HG03571 (cell line): Measurements from ENCODE around the gene IARS1.

Experiments used
- ATAC-seq: cut with Tn5 transposase; IDR thresholded peaks from one replicate; pipeline ENCODE4 v1.9.1; 2021; ENCODE audit not compliant: unreplicated experiment

IARS1 gene

DNA sequence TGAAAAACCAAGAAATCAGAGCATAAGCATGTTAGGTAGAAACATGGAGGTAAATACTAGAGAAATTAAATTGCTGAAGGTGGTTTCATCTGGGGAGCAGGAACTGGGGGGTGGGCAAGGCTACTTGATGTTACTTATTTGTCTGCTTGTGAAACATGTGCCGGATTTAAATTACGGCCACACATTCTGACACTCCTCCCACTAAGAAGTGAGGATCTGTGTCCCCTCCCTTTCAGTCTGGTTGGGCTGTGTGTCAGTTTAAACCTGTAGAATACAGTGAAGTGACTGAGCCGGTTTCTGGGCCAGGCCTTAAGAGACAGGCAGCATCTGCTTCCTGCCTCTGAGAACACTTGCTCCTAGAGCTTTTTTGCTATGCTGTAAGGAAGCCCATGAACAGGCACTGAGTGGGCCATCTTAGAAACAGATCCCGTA is 2.3 kb upstream of the IARS1 start:
- no peak for ATAC-seq

DNA sequence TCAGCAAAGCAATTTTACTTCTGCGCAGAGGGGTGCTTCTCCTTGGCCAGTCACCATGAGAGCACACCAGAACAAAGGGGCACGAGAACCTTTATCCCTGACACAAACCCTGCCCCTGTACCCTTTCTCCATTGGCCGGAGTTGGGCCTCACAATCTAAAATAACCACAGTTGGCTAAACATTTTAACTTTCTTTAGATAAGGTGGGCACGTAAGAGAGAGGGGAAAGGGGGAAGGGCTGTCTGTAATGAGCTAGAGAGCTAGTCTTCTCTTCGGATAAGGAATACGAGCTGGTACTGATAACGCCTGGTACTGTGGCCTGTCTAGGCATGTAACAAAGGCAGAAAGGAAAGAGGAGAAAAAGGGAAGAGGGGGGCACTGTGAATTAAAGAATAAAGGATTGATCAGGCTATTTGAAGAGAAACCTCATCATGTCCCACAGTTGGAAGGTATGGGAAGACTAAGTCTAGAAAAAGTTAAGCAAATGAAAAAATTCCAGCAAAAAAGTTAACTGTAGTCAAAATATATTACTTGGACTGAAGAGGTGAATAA is 1.8 kb upstream of the IARS1 start:
- ATAC-seq: no peak

DNA sequence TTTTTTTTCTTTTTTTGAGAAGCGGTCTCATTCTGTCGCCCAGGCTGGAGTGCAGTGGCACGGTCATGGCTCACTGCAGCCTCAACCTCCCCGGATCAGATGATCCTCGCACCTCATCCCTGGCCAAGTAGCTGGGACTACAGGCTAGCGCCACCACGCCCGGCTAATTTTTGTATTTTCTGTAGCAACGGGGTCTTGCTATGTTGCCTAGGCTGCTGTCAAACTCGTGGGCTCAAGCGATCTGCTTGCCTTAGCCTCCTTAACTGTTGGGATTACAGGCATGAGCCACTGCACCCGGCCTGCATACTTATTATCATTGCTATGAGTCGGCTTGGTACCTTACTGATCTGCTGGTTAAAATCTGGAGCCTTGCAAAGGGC is 790 bp upstream of the IARS1 start:
- ATAC-seq: no peak

DNA sequence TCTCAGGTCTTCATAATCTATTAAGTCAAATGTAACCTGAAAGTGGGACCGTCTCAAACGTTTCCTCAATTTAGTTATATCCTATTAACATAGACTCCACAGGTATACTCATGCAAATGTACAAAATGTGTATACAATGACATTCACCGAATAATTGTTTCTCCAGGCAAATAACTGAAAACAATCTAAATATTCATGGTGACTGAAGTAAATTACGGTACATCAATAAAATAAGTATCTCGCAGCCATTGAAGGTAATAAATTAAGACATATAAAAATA is 482 bp downstream of the IARS1 start:
- no peak for ATAC-seq

DNA sequence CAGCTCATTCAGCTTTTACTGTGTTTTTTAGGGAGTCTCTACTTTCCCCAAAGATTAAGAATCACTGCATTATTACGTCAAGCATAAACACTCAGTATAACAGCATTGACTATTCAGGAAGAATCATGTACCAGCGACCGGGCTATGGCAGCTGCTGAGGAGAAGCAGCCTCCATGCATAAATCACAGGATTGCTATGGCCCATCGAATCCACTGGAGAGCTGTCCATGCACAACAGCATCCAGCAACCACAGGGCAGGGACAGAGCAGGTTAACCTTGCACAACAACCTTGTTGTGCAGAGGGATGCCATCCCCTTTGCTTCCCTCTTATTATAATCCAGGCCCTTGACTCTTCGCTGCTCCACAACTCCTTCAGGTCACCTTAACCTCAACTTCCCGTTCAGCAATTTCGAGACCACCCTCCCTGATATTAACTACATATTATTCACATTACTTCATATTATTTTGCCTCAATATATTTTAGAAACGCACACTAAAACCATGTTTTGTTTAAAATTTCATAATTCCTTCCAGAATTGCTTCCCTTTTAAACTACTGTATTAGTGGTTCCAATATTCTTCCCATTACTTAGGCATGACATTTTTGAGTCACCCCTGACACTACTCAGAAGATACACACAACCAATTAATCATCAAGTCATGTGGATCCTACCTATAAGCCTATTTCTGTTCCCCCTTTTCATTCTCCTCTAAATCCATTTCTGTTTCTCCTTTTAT is 991 bp downstream of the IARS1 start:
- ATAC-seq: no peak

DNA sequence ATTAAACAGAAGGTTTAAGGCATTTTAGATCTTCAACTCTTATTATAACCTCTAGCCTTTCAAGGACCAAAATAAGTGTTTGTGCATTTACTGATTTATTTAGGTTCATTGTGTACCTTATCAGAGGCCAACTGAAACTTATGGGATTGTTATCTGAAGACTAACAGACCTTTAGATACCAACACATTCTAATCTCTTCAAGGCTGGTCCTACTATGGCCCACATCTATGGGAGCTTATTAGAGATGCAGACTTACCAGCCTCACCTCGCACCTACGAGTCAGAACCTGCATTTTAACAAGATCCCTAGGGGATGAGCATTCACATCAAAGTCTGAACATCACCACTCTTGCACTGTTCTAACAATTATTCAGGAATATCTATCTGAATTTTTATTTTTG is 1.9 kb downstream of the IARS1 start:
- no peak for ATAC-seq

DNA sequence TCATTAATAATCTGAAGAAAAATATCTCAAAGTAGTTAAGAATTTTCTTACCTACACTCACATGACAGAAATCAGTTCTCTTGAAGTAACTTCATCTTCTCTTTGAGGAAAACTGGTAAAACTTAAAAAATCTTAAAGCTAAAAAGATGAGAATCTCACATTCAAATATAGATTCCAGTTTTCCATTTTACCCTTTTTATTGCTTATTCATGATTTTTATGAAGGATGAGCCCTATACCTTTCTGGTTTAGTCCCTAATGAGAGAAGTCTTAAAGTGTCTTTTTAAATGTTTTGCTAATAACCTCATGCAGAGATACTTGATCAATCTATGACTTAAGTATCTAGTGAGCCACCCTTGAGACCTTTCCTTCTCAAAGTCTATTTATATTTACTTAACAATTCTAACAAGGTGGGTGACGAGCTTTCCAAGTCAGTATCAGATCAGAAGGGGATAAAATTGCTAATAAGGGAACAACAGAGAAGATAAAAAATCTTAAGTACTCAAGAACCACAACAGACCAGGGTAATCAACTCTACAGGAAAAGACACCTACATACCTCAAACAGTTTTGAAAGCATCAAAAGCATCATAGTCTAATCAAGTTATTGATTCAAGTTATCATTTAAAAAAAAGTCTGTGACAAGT is 2.6 kb downstream of the IARS1 start:
- ATAC-seq: no peak

DNA sequence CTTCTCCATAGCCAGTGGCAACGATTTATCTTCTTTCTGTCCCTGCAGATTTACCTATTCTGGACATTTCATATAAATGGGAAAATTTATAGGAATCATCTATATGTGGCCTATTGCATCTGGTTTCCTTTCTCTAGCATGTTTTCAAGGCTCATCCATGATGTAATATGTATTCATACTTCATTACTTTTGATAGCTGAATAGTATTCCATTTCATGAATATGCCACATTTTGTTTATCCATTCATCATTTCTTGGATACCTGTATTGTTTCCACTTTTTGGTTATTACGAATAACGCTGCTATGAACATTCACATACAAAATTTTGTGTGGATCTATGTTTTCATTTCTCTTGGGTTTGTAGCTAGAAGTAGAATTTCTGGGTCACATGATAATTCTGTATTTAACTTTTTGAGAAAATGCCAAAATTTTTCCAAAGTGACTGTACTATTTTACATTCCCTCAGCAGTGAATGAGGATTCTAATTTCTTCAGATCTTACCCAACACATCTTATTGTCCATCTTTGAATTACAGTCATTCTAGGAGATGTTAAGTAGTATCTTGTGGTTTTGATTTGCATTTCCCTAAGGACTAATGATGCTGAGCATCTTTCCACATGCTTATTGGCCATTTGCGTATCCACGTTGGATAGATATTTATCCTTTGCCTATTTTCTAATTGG is 3.6 kb downstream of the IARS1 start:
- no peak for ATAC-seq

DNA sequence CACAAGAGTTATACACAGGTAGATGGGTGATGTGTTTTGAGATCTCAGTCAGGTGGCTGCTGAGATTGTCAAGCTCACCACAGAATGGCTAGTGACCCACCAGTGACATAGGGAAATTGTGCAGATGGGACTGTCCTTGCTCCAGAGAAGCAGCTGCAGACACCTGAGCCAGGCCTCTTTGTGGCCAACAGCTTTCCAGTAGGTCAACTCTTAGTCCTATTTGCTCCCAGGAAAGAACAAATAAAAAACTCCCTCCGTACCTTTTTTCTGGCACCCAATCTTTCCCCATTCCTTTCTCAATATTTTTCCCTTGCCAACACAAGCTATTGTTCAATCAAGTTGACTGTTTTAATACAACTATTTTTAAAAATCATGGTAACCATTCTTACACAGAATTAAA is 14.2 kb downstream of the IARS1 start:
- no peak for ATAC-seq

DNA sequence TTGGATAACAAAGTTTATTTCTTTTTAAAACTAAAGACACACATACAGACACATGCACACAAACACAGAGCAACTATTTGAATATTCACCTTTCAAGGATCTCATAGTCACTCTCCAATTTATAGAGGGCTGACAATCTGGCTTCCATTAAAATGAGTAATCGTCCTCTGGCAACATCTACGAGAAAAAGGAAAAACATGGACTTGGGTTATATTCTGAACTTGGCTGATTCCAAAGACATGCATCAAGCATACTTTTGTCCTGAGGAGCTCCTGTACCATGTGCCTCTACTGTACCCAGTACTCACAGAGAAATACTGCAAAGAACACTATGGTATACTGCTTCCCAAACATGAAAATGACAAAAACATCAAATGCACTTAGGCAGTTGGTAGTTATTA is 15.4 kb downstream of the IARS1 start:
- ATAC-seq: no peak

DNA sequence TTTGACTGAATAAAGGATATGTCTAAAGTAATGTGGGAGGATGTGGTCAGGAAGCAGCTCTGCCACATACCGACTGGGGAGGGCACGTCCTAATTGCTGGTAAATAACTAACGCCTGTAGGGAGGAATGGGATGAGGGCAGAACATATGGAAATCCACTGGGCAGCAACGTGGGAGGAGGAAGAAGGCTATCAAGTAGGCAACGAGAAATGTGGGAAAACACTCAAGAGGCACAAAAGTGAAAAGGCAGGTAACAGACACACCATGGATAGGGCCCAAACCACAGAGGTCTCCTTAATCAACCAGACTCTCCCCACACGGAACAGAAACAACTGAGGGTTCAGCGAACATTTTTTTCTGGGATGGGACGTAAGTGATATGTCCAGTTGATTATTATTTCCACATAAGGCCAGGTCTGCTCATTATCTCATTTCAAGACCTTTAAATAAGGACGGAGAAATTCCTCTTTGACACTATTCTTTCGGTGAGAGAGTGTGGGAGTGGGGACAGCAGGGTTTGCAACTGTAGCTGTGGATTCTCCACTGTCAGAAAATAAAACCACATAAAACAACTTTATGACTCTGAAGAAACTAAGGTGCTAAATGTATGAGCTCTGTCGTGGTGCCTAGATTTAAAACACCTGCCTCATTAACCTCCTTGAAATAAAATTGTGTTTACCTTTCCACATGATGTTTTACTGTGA is 17.0 kb downstream of the IARS1 start:
- no peak for ATAC-seq

DNA sequence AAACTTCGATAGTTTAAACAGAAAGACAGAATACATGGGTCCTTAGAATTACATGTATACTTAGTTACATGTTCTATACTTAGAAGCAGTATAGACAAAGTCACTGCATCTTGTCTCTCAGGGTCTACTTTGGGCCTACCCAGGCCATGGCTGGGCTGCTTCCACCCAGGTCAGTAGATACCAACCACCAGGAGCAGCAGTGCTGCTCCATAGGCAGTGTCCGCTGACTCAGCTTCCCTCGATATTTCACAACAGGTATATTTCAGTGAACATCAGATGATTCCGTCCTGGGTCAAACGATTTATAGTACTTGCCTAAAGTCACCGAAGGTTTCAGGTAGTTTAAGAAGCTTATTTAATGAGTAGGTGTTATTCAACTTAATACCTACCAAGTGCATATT is 18.0 kb downstream of the IARS1 start:
- ATAC-seq: no peak

DNA sequence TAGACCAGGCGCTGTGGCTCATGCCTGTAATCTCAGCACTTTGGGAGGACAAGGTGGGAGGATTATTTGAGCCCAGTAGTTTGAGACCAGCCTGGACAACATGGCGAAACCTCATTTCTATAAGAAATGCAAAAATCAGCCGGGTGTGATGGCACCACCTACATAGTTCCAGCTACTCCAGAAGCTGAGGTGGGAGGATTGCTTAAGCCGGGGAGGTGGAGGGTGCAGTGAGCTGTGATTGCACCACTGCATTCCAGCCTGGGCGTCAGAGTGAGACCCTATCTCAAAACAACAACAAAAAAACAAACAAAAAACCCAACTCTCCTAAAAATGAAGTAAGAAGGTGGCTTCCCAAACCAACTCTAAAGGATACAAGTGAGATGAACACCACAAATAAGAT is 23.0 kb downstream of the IARS1 start:
- ATAC-seq: no peak

DNA sequence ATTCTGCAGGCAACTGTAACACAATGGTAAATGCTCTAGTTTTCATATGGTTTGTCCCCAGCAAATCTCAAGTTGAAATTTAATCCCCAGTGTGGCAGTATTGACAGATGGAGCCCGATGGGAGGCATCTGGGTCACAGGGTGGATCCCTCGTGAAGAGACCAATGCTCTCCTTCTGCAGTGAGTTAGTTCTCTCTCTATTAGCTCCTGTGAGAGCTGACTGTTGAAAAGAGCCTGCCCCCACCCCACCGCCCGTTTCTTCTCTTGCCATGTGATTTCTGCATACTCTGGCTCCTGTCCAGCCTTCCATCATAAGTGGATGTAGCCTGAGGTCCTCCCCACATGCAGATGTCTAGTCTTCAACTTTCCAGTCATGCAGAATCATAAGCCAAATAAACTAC is 27.0 kb downstream of the IARS1 start:
- no peak for ATAC-seq

DNA sequence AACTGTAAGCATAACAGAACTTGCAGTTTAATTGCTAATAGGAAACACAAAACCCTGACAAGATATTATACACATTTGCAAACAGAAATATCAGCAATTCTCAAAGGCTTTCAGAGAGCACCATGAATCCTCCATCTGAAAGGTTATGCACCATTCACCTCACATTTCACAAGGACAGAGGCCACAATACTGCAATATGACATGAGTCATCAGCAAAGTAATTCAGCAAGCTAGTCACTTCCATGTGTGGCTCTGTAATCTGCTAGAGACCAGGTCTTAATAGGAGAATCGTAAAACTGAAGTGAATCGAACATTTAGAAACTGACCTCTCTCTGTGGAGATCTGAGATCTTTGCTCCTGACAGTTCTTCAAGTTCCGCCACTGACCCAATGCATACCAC is 28.3 kb downstream of the IARS1 start:
- ATAC-seq: no peak

DNA sequence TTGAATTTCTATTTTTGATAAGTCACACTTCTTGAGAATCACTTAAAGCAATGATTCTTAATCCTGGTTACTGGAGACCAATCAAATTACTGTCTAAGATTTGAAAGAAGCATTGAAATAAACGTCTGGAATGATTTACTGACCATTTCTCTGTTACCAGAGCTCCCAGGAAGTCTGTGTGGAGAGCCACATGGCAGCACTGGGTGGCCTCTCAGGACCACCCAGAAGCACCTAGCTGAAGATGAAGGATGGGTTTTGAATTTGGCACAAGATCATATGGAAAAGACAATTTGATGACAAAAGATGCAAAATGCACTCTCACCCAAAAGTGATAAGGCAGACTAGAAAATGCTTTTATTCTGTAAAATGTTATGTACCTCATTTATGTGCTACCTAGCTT is 30.4 kb downstream of the IARS1 start:
- ATAC-seq: no peak

DNA sequence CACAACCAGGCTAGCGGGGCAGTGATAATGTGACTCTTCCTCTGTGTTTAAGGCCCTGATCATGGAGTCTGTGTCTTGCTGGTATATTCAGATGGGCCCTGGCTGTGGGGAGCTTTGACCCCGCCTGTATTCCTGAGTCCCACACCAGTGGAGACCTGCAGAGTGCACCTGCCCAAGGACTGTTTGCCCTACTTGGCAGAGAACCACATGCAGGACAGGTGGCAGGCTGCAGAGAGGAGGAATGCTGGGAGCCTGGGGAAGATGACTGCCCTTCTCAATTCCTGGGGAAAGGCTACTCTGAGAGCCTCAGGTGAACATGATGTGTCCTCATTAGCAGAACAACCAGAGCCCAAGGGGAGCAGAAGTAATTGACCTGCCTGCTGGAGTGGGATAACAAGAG is 36.2 kb downstream of the IARS1 start:
- ATAC-seq: no peak

DNA sequence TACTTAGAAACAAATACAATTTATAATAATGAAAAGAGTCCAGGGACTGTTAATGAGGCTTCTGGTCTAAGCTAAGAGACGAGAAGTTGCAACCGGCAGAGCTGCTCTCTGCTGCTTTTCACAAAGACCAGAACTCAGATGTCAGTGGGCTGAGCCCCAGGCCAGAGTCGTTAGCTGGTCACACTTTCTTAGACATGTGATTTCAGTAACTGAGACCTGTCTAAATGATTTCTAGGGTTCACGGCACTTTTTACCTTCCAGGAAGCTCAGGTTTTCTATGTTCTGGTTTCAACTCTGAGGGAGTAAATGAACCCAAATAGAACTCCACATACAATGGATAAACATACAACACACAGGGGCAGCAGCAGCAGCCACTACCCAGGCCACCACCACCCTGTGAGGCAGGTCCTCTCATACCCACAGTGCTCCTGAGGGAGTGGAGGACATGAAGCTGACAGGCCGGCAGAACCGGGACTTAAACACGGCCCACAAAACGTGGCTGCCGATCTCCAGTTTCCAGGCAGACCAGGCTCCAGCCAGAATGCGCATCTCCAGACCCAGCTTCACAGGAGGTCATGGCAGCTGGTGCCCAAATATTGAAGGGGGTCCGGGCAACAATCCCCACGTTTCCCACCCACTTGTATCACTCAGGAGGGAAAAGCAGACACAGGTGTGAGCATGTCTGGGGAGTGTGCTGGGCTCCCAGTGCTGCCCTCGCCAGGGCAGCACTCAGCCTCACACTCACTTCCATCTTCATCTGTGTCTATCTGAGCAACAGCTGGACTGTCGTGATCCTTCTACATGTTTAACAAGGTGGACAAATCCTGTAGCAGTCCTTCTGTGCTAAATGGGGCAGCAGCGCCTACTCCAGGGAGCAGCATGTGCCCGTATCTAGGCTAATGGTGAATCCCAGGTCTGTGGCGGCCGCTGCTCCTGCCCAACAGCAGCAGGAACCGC is 38.8 kb downstream of the IARS1 start:
- no peak for ATAC-seq

DNA sequence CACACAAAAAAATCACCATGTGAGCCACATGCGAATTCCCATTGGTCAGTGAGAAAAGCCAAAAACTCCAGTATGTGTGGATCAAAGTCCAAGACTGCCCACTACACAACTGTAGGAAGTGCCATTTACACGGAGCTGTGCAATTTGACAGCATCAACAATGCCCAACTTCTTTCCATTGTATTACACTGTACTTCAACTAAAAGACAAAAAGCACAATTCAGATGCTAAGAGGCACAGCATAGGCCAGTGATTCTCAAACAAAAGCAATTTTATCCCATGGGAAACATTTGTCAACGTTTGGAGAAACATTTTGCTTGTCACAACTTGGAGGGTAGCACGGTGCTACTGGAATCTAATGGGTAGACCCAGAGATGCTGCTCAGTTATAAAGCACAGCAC is 39.8 kb downstream of the IARS1 start:
- ATAC-seq: no peak

DNA sequence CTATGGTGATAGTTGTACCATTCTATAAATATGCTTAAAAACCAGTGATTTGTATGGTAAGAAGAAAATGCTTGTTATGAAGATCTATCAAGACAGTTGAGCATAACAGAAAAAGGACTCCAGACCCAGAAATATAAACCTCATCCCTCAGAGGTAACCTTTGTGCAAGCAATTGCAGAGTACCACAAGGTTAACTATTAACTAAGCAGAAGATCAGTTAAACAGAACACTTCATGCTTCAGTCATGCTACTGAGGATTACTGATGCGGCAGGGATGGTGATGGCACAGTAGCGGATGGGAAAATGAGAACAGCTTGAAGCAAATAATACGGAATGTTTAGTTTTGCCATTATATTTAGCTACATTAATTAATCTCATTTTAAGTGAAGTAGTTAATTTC is 45.5 kb downstream of the IARS1 start:
- no peak for ATAC-seq

DNA sequence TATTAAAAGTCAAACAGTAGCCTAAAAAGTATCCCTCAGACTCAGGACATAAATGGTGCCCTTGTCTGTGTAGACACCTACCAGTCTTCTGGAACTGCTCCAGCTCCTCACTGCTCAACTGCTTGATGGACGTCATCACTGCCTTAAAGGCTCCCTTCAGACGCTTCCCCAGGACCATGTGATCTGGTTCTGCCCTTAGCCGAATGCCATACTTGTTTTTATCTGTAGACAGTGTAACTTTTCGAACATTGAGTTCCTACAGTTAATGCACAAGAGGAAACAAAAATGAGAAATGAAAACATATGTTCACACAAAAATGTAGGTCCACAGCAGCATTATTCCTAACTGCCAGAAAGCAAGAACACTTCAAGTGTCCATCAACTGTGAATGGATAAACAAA is 46.2 kb downstream of the IARS1 start:
- ATAC-seq: no peak
